Mesenteric fat pad (tissue), 1 donor: ENCODE measurements around the gene TCF25. TPM values are rescaled to one million over a fixed set of nuclear protein-coding genes. Genes with fewer than 3 reads are reported as not detected.

Experiments used
- DNase-seq: peaks from one replicate; pipeline ENCODE4 v3.0.0-alpha.2; 2020; ENCODE audit warnings: low spot score
- total RNA-seq: library from RNA; stranded (reverse); fragmentation: NEBNext Ultra II Directional; extraction: Animal tissue kit (Norgen Biotek cat#: 25700); gene quantifications from one replicate; pipeline ENCODE4 v1.2.1, GENCODE V29; 2021
- donor health status: DM: yes; HTN: yes; CAD: no.

Gene TCF25
- total RNA-seq, 1 donor from 2014 or later = 156 TPM

- DNase-seq = no peak
Observed at GRCh38 chr16:89843409-89844350, 29.7 kb upstream of the TCF25 start.

GRCh38 chr16:89844739-89845339 is 28.6 kb upstream of the TCF25 start:
- no peak for DNase-seq

DNA sequence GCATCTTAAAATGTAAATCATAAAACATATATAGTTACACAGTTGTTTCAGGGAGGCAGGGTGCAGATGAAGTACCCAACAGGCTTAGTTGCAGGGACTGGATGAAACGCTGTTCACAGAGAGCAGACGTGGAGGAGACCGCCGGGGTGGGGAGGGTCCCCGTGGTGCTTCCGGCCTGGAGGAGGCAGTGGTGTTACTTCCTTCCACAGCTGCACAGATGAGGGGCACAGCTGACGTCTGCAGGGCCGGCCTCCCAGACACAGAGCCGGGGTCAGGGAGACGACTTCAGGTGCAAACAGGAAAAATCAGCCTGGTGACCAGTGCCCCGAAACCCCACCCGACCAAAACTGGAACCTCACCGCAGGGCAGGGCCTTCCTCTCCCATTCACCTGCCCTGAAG is 28.0 kb upstream of the TCF25 start:
- DNase-seq = no peak

GRCh38 chr16:89847051-89847939 is 26.1 kb upstream of the TCF25 start:
- no peak for DNase-seq

DNA sequence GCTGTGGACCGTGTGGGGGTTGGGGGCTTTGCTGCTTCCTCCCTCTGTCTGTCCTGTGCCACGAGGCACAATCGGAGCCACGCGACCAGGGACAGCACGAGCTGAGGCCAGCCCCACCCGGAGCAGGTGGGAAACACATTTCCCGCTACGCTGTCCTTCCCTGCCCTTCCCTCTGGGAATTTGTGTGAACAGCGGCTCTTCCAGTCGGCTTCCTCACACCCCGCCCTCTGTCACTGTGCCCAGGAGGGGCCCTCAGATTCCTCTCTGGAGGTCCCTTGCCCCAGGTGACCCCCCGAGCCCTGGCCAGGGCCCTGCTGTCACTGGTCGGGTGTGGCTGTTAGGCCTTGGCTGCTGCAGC is 25.5 kb upstream of the TCF25 start:
- no peak for DNase-seq

- no peak for DNase-seq
Observed at GRCh38 chr16:89848974-89849373, 24.4 kb upstream of the TCF25 start.

GRCh38 chr16:89853306-89853993 is 19.9 kb upstream of the TCF25 start:
- DNase-seq = no peak

GRCh38 chr16:89855301-89855945 is 18.0 kb upstream of the TCF25 start:
- DNase-seq = no peak

DNA sequence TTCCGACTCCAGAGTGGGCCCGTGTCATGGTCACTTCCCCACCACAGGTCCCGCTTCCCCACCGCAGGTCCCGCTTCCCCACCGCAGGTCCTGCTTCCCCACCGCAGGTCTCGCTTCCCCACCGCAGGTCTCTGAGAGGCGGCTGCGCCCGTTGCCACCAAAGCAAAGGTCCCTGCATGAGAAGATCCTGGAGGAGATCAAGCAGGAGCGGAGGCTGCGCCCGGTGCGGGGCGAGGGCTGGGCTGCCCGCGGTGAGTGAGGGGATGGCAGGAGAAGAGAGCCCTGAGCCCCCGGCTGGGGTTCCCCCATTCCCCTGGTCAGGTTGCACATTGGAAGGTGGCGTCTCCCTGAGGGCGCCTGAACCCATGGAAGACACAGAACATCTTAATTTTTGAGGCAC is 17.4 kb upstream of the TCF25 start:
- no peak for DNase-seq

- DNase-seq = no peak
Observed at GRCh38 chr16:89858973-89859614, 14.3 kb upstream of the TCF25 start.

DNA sequence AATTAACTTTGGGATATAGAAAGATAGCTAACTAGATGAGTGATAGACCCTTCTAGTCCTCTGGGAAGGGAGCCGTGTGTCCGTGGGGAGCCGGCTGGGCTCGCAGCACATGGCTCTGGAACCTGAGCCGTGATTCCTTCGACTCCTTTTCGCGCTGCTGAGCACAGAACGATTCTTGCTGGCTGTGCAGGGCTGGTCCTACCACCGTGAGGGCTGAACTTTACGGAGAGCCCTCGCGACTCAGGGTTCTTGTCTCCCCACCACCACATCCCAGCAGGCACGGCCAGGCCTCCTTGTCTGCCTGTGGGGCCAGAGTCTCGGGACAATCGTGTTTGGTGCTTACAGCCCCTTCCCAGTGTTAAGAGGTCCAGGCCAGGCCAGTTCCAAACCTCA is 13.8 kb upstream of the TCF25 start:
- DNase-seq = no peak

- no peak for DNase-seq
Observed at GRCh38 chr16:89860747-89861304, 12.6 kb upstream of the TCF25 start.

DNA sequence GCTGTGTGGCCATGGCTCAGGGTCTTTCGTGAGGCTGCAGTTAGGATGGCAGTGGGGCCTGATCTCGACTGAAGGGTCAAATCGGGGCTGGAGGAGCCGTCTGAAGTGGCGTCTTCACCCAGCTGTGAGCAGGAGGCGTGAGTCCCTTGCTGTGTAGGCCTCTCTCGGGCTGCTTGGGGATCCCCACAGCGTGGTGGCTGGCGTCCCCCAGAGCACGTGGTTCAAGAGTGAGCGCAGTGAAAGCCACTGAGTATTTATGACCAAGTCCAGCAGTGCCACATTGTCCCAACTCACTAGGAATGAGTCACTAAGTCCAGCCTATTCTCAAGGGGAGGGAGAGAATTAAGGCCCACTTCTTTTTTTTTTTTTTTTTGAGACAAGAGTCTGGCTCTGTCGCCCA is 11.7 kb upstream of the TCF25 start:
- no peak for DNase-seq

- DNase-seq = no peak
Observed at GRCh38 chr16:89862732-89863131, 10.7 kb upstream of the TCF25 start.

- DNase-seq = no peak
Observed at GRCh38 chr16:89863741-89864526, 9.5 kb upstream of the TCF25 start.

GRCh38 chr16:89864527-89864820 is 8.9 kb upstream of the TCF25 start:
- no peak for DNase-seq

DNA sequence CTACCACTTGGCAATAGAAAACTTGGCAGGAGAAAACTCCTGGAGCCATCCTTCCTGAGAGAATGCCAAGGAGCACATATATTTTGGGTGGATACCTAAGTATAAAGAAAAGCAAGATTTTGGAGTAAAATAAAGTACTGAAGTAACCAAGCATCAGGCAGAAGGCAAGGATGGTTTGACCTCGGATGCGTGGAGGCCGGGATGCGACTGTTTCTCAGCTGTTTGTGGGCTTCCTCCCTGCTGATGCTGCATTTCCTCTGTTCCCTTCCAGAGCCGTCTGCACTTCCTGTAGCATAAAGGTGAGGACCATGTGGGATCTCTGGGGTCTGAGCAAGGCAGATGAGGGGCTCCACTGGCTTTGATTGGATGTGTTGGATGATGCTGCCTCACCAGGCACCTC is 5.5 kb upstream of the TCF25 start:
- no peak for DNase-seq

DNA sequence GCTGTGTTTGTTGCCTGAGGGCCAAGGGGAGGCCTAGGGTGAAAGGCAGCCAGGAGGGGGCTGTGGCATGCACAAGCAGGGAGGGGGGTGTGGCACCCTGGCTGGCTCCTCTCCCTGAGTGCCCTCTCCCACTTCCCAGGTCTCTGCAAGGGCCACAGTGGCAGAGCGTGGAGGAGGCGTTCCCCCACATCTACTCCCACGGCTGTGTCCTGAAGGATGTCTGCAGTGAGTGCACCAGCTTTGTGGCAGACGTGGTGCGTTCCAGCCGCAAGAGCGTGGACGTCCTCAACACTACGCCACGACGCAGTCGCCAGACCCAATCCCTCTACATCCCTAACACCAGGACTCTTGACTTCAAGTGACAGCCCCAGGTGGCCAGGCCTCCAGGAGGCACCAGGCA is 3.5 kb upstream of the TCF25 start:
- no peak for DNase-seq

DNA sequence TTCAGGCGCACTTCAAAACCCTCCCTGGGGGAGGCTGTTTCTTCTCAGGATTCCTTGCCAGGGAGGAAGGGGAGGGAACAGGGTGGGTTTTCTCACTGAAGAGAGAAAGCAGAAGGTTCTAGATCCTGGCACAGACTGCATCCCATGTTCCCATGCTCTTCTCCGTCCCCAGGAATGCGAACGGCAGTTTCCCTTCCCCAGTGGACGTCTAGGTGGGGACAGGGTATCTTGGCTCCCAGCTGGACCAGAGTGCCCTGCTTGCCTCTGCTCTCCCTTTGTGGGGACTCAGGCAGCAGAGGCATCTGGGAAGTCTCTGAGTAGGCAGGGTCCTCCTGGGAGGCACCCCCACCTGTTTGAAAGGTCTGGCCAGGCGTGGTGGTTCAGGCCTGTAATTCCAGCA is 3.0 kb upstream of the TCF25 start:
- no peak for DNase-seq
